ENCODE data around the gene CCL27. TPM values are rescaled to one million over a fixed set of nuclear protein-coding genes. Genes with fewer than 3 reads are reported as not detected.

CCL27 gene
- total and polyA plus RNA-seq, 2 donors from 2014 or later = not detected

DNA sequence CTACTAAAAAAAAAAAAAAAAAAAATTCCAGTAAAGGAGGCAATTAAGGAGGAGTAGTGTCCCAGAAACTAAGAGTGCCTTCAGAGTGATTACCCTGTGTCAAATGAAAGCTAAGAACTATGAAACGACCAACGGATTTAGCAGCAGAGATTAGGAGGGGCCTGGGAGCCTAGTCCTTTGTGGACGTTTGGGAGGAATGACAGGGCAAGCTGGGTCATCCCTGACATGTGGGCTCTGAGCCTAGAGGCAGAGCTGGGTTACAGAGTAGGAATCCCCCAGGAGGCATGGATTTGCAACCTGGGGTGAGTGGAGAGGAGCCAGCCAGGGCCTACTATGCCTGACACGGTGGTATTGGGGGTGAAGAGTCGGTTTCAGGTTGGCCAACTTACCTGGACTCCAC, 29.3 kb downstream of the CCL27 start:
- H3K9ac ChIP-seq (ENCODE audit: low read length in 3 of 3) = no peak overlapping the region
- intact Hi-C loops (cut with DNase I) = no loop called here
- peaks cover 0 to 26% (median 2%) of the 10 kb centered on the region in 3 donors for H3K4me1 ChIP-seq (ENCODE audit: control insufficient read depth in 2 of 3, insufficient read depth in 2 of 3, low read depth in 1 of 3, low read length in 3 of 3)
- peaks cover 2 to 7% (median 2%) of the 10 kb centered on the region in 3 donors for H3K36me3 ChIP-seq (ENCODE audit: control insufficient read depth in 2 of 3, insufficient read depth in 3 of 3, low read length in 3 of 3)
- no peak overlapping the region for H3K4me3 ChIP-seq (ENCODE audit: low read length in 3 of 3)
- DNase-seq (no peak), FAIRE-seq (no peak)
- peaks cover 13% of the 10 kb centered on the region for H3K27me3 ChIP-seq (ENCODE audit: control insufficient read depth, insufficient read depth, low read length)
- no peak overlapping the region for H3K27ac ChIP-seq (ENCODE audit: low read depth in 2 of 2, low read length in 2 of 2)
- H3K9me3 ChIP-seq (ENCODE audit: control insufficient read depth in 2 of 3, insufficient read depth in 1 of 3, low read length in 3 of 3) = no peaks in the 10 kb centered on the region
- TF ChIP-seq, protein P1, sequence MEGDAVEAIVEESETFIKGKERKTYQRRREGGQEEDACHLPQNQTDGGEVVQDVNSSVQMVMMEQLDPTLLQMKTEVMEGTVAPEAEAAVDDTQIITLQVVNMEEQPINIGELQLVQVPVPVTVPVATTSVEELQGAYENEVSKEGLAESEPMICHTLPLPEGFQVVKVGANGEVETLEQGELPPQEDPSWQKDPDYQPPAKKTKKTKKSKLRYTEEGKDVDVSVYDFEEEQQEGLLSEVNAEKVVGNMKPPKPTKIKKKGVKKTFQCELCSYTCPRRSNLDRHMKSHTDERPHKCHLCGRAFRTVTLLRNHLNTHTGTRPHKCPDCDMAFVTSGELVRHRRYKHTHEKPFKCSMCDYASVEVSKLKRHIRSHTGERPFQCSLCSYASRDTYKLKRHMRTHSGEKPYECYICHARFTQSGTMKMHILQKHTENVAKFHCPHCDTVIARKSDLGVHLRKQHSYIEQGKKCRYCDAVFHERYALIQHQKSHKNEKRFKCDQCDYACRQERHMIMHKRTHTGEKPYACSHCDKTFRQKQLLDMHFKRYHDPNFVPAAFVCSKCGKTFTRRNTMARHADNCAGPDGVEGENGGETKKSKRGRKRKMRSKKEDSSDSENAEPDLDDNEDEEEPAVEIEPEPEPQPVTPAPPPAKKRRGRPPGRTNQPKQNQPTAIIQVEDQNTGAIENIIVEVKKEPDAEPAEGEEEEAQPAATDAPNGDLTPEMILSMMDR (IDR thresholded peaks at IDR 0.05; ENCODE audit: borderline replicate concordance, extremely low read depth, insufficient read depth) = no peak

DNA sequence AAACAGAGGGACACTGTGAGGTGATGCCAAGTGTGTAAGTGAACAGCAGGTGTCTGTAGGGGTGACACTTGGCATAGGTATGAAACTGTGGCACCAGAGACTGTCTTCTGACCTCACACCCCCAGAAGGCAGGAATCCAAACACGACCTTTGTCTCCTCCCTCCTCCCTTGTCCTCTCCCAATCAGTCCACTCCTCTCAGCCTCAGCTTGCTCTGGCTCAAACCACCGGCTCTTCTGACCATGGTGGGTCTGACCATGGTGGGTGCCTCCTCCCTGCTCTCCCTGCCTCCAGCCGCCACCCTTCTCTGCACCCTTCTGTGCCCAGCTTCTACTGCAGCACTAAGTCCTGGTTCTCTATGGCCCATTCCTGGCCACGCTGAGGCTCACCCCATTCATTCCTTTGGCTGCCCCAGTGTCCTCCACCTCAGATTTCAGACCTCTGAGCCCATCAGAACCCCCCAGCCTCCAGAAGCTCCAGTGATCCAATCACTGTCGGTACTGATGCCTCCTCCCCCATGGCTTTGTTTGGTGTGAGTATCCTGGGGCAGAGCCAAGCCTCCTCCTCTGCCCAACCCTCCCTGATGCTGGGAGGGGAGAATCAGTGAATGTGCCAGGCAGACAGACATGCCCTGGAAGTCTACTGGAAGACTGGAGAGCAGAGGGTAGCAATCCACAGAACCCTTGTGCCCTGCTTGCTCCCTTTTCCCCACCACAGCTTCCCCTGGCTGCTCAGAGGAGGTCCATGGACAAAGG, 31.9 kb downstream of the CCL27 start:
- Histone ChIP-seq H3K4me1 (ENCODE audit: control insufficient read depth in 2 of 3, insufficient read depth in 2 of 3, low read depth in 1 of 3, low read length in 3 of 3) (peaks cover 0 to 11% (median 0%) of the 10 kb centered on the region in 3 donors), H3K4me3 (ENCODE audit: low read length in 3 of 3) (no peak overlapping the region), H3K9ac (ENCODE audit: low read length in 3 of 3) (no peak overlapping the region), H3K27ac (ENCODE audit: low read depth in 2 of 2, low read length in 2 of 2) (no peak overlapping the region), H3K27me3 (ENCODE audit: control insufficient read depth, insufficient read depth, low read length) (peaks cover 30% of the 10 kb centered on the region), H3K36me3 (ENCODE audit: control insufficient read depth in 2 of 3, insufficient read depth in 3 of 3, low read length in 3 of 3) (peaks cover 2 to 7% (median 2%) of the 10 kb centered on the region in 3 donors), H3K9me3 (ENCODE audit: control insufficient read depth in 2 of 3, insufficient read depth in 1 of 3, low read length in 3 of 3) (no peaks in the 10 kb centered on the region)
- TF ChIP-seq, protein P1 (IDR thresholded peaks at IDR 0.05; ENCODE audit: borderline replicate concordance, extremely low read depth, insufficient read depth) = no peak
- intact Hi-C loops (cut with DNase I) = no loop called here
- DNase-seq (no peak), FAIRE-seq (no peak)

DNA sequence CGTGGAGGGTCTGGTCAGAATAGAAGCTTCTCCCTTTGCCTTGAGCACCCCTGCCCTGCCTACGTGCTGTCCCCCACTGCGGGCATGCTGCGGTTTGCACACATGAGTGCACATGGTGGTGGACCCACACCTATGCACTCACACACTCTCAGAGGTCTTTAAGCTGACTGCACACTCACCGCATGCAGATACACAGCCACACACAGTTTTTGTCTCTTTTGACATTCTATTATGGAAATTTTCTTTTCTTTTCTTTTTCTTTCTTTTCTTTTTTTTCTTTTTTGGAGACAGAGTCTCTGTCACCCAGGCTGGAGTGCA, 33.0 kb downstream of the CCL27 start:
- Histone ChIP-seq H3K27me3 (ENCODE audit: control insufficient read depth, insufficient read depth, low read length) (peaks cover 37% of the 10 kb centered on the region), H3K27ac (ENCODE audit: low read depth in 2 of 2, low read length in 2 of 2) (no peak overlapping the region), H3K9me3 (ENCODE audit: control insufficient read depth in 2 of 3, insufficient read depth in 1 of 3, low read length in 3 of 3) (no peaks in the 10 kb centered on the region), H3K4me1 (ENCODE audit: control insufficient read depth in 2 of 3, insufficient read depth in 2 of 3, low read depth in 1 of 3, low read length in 3 of 3) (peaks cover 0 to 11% (median 0%) of the 10 kb centered on the region in 3 donors), H3K9ac (ENCODE audit: low read length in 3 of 3) (no peak overlapping the region), H3K4me3 (ENCODE audit: low read length in 3 of 3) (peak overlapping the region in 1 of 3 donors; percentile 52), H3K36me3 (ENCODE audit: control insufficient read depth in 2 of 3, insufficient read depth in 3 of 3, low read length in 3 of 3) (no peaks in the 10 kb centered on the region)
- TF ChIP-seq, protein P1 (IDR thresholded peaks at IDR 0.05; ENCODE audit: borderline replicate concordance, extremely low read depth, insufficient read depth) = no peak
- no peak for DNase-seq
- intact Hi-C loops (cut with DNase I) = no loop called here
- FAIRE-seq = no peak
